PC-9 (cell line): Measurements from ENCODE around the gene SERPINA10.

ENCODE experiments used
- CTCF ChIP-seq: fragments of 200-600 bp; sonication (generic); conservative IDR thresholded peaks from 2 replicates; pipeline ENCODE4 v1.6.1; 2017; ENCODE audit warnings: mixed run types, antibody characterized with exemption, mild to moderate bottlenecking, moderate library complexity
- EZH2 ChIP-seq: fragments of 200-600 bp; sonication (generic); IDR thresholded peaks from 2 replicates; pipeline ENCODE4 v1.8.0; 2017; ENCODE audit warnings: antibody characterized with exemption, low read depth

GRCh38 chr14:94337274-94337673, 44.2 kb upstream of the SERPINA10 start:
- TF ChIP-seq CTCF (no peak), EZH2 (no peak)
